Retina (tissue), 1 donor: ENCODE data around the gene MXI1.
"Not testable (repeated sequence)": the region's sequence is repeated elsewhere in the genome, so short reads cannot be mapped to it uniquely, and the experiment has no call there.

ENCODE experiments used
- DNase-seq: peaks from one replicate; pipeline ENCODE4 v3.0.0-alpha.2; 2016

Gene MXI1

DNA sequence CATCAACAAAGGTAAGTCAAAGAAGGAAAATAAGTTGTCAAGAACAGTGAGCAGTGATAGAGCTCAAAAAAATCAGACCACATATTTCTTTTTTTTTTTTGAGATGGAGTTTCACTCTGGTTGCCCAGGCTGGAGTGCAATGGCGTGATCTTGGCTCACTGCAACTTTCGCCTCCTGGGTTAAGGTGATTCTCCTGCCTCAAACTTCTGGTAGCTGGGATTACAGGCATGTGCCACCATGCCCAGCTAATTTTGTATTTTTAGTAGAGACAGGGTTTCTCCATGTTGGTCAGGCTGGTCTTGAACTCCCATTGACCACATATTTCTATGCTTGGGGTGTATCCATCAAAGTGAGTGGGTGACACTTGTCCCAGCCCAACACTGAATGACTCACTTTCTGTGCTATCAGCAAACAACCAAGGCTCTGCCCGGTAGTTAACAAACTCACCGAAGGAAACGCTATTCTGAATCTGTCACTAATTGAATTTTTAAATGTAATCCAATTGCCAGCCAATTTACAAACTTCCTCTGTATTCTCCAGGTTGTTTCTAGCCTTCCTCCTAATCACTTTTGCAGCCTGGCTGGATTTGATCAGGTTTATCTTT lies 116.9 kb downstream of the MXI1 start:
- no peak for DNase-seq

DNA sequence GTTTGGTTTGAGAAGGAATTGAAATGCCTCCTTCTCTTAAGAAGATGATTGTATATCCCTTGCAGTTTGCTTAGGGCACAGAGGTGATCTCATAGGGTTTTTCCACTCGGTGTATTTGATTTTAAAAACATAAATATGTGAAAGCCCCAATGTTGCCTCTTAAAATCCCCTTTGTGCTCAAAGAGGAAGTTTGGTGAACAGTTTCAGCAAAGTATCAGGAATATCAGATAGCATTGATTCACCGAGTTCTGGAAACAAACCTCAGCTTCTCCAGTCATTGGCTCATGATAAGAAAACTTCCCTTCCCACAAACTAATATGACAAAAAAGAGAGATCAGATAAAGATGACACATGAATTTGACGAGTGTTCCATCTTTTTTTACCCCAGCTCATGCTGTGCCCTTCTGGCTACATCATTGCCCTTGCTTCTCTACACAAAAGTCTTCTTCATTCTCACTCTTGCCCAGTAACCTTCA lies 117.4 kb downstream of the MXI1 start:
- no peak for DNase-seq

DNA sequence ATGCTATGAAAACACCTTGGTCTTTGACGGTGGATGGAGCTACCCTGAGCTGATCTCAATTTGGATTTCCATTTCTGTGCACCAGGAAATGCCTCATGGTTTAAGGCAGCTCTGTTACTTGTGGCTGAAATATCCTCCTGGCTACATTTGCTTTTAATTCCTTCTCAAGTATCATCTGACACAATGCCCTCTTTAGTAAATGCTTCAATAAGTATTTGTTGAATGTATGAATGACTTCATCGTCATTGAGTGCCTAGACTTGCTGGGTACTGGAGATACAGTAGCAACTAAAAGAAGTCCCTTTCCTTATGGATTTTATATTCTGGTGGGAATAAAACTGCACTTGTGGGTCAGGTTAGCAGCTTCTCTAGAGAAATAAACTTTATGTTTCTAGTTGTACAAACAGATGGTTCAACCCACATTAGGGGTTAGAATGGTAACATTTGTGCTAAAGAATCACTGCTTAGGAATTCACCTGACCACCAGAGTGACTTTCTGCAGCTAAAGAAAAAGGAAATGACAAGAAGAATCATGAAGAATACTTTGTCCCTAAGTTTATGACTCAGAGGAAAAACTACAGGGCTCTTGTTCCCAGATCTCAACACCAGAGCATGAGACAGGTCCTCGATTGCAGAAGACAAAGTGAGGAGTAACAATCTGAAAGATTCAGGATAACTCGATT lies 119.1 kb downstream of the MXI1 start:
- DNase-seq = no peak

DNA sequence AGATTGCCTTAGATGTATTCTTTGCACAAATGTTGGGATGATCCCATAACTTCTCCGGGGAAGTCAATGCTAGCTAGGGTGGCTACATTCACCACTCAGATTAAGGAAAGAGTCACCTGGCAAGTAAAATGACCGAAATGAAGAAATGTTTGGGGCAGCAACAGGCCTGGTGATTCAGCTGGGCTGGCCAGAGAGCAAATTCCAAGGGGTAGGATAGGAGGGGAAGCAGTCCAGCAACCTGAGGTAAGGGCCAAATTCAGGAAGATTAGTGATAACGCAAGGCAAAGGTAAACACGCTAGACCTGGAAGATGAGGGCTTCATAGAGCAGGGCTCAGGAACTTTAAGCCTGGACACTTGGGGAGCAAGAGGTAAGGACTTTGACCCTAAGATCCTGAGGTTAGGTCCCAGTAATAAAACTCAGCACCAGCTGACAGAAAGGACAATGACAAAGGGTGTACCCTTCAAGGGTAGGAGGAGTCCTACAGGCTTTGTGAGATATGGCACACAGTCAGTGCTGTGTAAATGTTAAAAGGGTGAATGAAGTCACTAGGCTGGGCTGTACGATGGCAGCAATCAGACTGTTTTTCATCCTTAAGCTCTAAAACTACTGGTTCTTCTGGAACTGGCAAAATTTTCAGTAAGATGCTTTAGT lies 120.0 kb downstream of the MXI1 start:
- no peak for DNase-seq

DNA sequence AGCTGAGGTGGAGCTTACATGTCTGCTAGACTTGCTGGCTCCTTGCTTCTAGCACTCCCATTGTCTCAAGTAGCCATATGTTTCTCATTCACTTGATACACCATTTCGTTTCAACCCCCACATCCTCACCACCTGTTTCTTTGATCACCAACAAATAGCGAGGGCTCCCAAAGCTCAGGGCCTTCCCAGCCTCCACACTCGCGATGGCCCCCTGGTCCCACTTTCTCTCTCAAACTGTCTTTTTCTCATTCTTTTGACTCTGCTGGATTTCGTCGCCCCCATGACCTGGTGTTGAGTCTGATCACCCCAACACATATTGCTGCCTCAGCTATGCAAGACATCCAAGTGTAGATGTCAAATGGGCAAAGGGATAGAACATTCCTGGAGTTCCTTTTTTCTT lies 123.3 kb downstream of the MXI1 start:
- DNase-seq = no peak

DNA sequence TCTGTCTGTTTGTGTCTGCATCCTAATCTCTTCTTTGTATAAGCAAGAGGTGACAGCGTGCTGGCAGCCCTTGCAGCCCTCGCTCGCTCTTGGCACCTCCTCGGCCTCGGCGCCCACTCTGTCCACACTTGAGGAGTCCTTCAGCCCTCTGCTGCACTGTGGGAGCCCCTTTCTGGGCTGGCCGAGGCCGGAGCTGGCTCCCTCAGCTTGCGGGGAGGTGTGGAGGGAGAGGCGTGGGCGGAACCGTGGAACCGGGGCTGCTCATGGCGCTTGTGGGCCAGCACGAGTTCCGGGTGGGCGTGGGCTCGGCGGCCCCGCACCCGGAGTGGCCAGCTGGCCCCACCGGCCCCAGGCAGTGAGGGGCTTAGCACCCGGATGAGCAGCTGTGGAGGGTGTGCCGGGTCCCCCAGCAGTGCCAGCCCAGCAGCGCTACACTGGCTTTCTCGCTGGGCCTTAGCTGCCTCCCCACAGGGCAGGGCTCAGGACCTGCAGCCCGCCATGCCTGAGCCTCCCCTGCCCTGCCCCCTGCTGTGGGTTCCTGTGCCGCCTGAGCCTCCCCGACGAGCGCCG lies 123.9 kb downstream of the MXI1 start:
- not testable (repeated sequence) for DNase-seq

DNA sequence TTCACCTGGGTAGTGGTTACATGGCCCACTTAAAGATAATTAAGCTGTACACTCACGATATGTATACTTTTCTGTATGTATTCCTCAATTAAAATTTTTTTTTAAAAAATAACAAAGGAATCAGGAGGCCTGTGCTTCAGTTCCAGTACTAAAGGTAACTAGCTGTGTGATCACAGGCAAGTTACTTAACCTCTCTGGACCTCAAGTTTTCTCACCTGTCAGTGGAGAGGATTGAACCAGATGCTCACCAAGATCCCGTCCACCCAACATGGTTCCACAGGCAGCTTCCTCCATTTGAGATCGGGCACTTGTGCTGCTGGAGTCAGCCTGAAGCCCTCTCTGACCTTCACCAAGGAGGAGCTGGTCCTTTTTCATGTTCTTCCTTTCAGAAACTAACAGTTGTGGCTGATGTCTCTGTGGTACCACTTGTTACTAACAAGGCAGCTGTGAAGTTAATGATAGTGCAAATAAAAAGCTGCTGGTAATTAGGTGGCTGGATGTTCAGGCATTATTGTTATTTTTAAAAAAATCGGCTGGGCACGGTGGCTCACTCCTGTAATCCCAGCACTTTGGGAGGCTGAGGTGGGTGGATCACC lies 126.8 kb downstream of the MXI1 start:
- no peak for DNase-seq

DNA sequence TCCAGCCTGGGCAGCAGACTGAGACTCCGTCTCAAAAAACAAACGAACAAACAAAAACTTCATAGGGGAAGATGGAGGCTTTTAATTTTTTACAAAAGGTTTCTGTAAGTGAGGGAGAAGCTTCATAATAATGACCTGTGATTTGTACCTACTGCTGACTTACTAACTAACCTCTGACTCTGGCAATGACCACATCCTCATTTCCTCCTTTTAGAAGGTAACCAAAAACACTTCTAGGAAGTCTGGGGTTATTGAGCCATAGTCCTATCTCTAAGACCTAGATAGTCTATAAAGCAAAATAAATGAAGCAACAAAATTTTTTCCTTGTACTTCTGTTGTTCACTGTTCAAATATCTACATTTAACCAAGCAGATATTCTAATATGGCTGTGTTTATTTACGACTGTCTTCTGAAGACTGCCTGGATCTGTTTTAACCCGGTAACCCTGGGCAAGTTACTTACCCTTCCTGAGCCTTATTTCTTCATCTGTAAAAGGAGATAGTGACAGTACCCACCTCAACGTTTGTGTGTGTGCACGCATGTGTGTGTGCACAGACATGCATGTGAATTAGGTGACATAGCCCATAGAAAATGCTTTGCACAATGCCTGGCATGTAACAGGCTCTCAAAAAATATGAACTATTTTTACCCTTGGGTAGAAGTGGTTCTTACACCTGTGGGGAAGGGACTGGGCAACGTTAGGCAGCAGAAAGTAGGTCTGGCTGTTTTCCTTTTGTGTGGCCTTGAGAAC lies 128.1 kb downstream of the MXI1 start:
- DNase-seq = no peak

DNA sequence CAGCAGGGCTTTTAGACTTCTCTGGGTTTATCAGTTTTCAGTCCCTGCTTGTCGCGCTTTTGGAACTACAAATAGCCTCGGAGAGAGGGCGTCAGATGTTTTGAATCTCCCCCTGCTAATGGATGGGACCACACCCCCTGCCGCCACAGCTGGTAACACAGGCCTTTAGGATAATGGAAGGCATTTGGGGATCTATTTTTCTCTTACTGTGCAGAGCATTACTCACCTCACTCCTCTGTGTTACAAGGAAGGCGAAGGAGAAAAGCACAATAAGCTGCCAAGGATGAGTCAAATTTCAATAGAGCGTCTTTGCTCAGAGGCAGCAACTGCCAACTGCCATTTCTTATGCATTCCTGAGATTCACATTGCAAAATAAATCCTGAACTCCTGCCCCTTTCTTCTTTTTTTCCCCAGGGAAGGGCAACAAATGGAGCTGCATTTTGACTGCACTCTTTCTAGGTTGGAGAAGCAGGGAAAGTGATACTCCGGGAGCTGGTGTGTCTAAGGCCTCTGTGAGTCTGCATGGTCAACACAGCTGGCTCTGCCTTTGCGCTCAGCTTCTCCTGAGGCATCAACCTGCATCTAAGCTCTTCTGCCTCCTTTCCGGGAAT lies 128.8 kb downstream of the MXI1 start:
- peak; percentile 60 for DNase-seq
